Nephron (organoid): Measurements from ENCODE around the gene BTBD2.

Experiments used
- H3K27ac Mint-ChIP-seq, 3 experiments: 2 replicates each; pipeline ENCODE4 v1.8.0; 2020; ENCODE audit warnings: mixed read lengths in 3 of 3, mild to moderate bottlenecking in 2 of 3, moderate library complexity in 1 of 3
- H3K27me3 Mint-ChIP-seq: 2 replicates; pipeline ENCODE4 v1.8.0; 2021; ENCODE audit warnings: low read depth, mild to moderate bottlenecking, moderate library complexity, mixed read lengths
- H3K36me3 Mint-ChIP-seq: 2 replicates; pipeline ENCODE4 v1.8.0; 2020; ENCODE audit warnings: low read depth, mixed read lengths
- H3K4me1 Mint-ChIP-seq: 2 replicates; pipeline ENCODE4 v1.8.0; 2020; ENCODE audit warnings: mixed read lengths
- H3K4me3 Mint-ChIP-seq, 3 experiments: 2 replicates each; pipeline ENCODE4 v1.8.0; 2020; ENCODE audit warnings: mild to moderate bottlenecking in 3 of 3, mixed read lengths in 3 of 3, moderate library complexity in 2 of 3
- H3K9me3 Mint-ChIP-seq: 2 replicates; pipeline ENCODE4 v1.8.0; 2020; ENCODE audit warnings: mixed read lengths
- CTCF ChIP-seq, 3 experiments: fragments of 200-600 bp; sonication (generic); IDR thresholded peaks; one replicate each; pipeline ENCODE4 v1.5.0; 2021; ENCODE audit warnings: antibody characterized with exemption in 3 of 3; ENCODE audit not compliant: unreplicated experiment in 3 of 3

The BTBD2 gene

GRCh38 chr19:1979642-1980041 is 35.9 kb downstream of the BTBD2 start:
- Mint-ChIP-seq H3K27ac (no peak overlapping the region), H3K9me3 (no peaks in the 10 kb centered on the region), H3K4me3 (no peak overlapping the region), H3K27me3 (no peaks in the 10 kb centered on the region), H3K36me3 (peaks cover 26% of the 10 kb centered on the region), H3K4me1 (no peaks in the 10 kb centered on the region)
- no peak for TF ChIP-seq CTCF (IDR thresholded peaks at IDR 0.05; ENCODE audit: unreplicated experiment in 3 of 3)

- Mint-ChIP-seq H3K36me3 (peaks cover 26% of the 10 kb centered on the region), H3K4me3 (no peak overlapping the region), H3K27me3 (no peaks in the 10 kb centered on the region), H3K9me3 (no peaks in the 10 kb centered on the region), H3K27ac (no peak overlapping the region), H3K4me1 (no peaks in the 10 kb centered on the region)
- TF ChIP-seq CTCF (IDR thresholded peaks at IDR 0.05; ENCODE audit: unreplicated experiment in 3 of 3), result no peak
Measured at GRCh38 chr19:1979017-1979416, 36.5 kb downstream of the BTBD2 start.

- Mint-ChIP-seq H3K36me3 (peaks cover 27% of the 10 kb centered on the region), H3K4me1 (no peaks in the 10 kb centered on the region), H3K27me3 (no peaks in the 10 kb centered on the region), H3K9me3 (no peaks in the 10 kb centered on the region), H3K4me3 (no peak overlapping the region), H3K27ac (no peak overlapping the region)
- no peak for TF ChIP-seq CTCF (IDR thresholded peaks at IDR 0.05; ENCODE audit: unreplicated experiment in 3 of 3)
Measured at GRCh38 chr19:1978346-1978894, 37.1 kb downstream of the BTBD2 start.

- H3K9me3 Mint-ChIP-seq, result no peaks in the 10 kb centered on the region
- H3K36me3 Mint-ChIP-seq, result peaks cover 22% of the 10 kb centered on the region
- no peaks in the 10 kb centered on the region for H3K27me3 Mint-ChIP-seq
- H3K4me1 Mint-ChIP-seq, result no peaks in the 10 kb centered on the region
- no peak for TF ChIP-seq CTCF (IDR thresholded peaks at IDR 0.05; ENCODE audit: unreplicated experiment in 3 of 3)
- H3K4me3 Mint-ChIP-seq, result no peak overlapping the region
- H3K27ac Mint-ChIP-seq, result no peak overlapping the region
Measured at GRCh38 chr19:1977120-1977519, 38.4 kb downstream of the BTBD2 start.

GRCh38 chr19:1975162-1975480 is 40.4 kb downstream of the BTBD2 start:
- Mint-ChIP-seq H3K9me3 (no peaks in the 10 kb centered on the region), H3K4me1 (no peaks in the 10 kb centered on the region), H3K27me3 (no peaks in the 10 kb centered on the region), H3K4me3 (no peak overlapping the region), H3K36me3 (peaks cover 12% of the 10 kb centered on the region), H3K27ac (no peak overlapping the region)
- TF ChIP-seq CTCF (IDR thresholded peaks at IDR 0.05; ENCODE audit: unreplicated experiment in 3 of 3), result no peak

GRCh38 chr19:1974381-1975161 is 40.9 kb downstream of the BTBD2 start:
- no peaks in the 10 kb centered on the region for H3K4me1 Mint-ChIP-seq
- H3K27me3 Mint-ChIP-seq, result no peaks in the 10 kb centered on the region
- H3K9me3 Mint-ChIP-seq, result no peaks in the 10 kb centered on the region
- no peak overlapping the region for H3K27ac Mint-ChIP-seq
- no peak overlapping the region for H3K4me3 Mint-ChIP-seq
- TF ChIP-seq CTCF (IDR thresholded peaks at IDR 0.05; ENCODE audit: unreplicated experiment in 3 of 3), result no peak
- peaks cover 13% of the 10 kb centered on the region for H3K36me3 Mint-ChIP-seq
